HEK293 (cell line): ENCODE results near the gene TRAPPC4.
A peak's percentile ranks its signal among the peaks of the same experiment; 100 is the strongest.

ENCODE experiments used
- CTCF ChIA-PET: fragments of 350-600 bp; formaldehyde crosslinking; extraction: SDS; loops from one replicate; lab custom pipeline; 2021; ENCODE audit warnings: antibody characterized with exemption; lab: Yijun Ruan, JAX
- POLR2A ChIA-PET: fragments of 300-600 bp; formaldehyde crosslinking; extraction: SDS; loops from one replicate; lab custom pipeline; 2020; ENCODE audit warnings: antibody characterized with exemption, inconsistent platforms; lab: Yijun Ruan, JAX
- H3K27ac ChIP-seq: fragments of 200-500 bp; sonication (Bioruptor generic); 2 replicates; pipeline ENCODE4 v1.5.1; 2014; ENCODE audit warnings: low read depth, low read length, control low read depth, inconsistent platforms; ENCODE audit errors: extremely low read depth
- H3K36me3 ChIP-seq, 2 experiments: fragments of 200-500 bp in 1 of 2; sonication (Bioruptor generic) in 1 of 2; 1 replicate in 1 of 2; 2 replicates in 1 of 2; pipeline ENCODE4 v1.5.1; 2014 to 2017; ENCODE audit warnings: inconsistent platforms in 2 of 2, low read length in 2 of 2; ENCODE audit not compliant: control insufficient read depth in 2 of 2, insufficient read depth in 1 of 2
- H3K4me1 ChIP-seq: fragments of 200-500 bp; sonication (Bioruptor generic); 2 replicates; pipeline ENCODE4 v1.5.1; 2014; ENCODE audit warnings: mild to moderate bottlenecking, low read length, inconsistent platforms; ENCODE audit not compliant: control insufficient read depth, insufficient read depth
- H3K4me3 ChIP-seq: 2 replicates; pipeline ENCODE4 v1.5.1; 2011; ENCODE audit warnings: low read depth, mild to moderate bottlenecking, control low read depth, low read length, moderate library complexity
- H3K9me3 ChIP-seq: fragments of 200-500 bp; sonication (Bioruptor generic); 2 replicates; pipeline ENCODE4 v1.5.1; 2014; ENCODE audit warnings: low read depth, low read length, inconsistent platforms; ENCODE audit not compliant: control insufficient read depth, insufficient read depth
- KLF16 ChIP-seq: fragments of 450-650 bp; formaldehyde crosslinking; IDR thresholded peaks from 2 replicates; pipeline ENCODE4 v1.5.1; 2017; ENCODE audit warnings: missing biosample characterization, missing genetic modification characterization
- OVOL3 ChIP-seq: fragments of 450-650 bp; formaldehyde crosslinking; IDR thresholded peaks from 2 replicates; pipeline ENCODE4 v1.5.1; 2016; ENCODE audit warnings: missing biosample characterization, missing genetic modification characterization
- PRDM1 ChIP-seq: fragments of 450-650 bp; formaldehyde crosslinking; IDR thresholded peaks from 2 replicates; pipeline ENCODE4; 2016; ENCODE audit warnings: missing biosample characterization, missing genetic modification characterization
- REPIN1 ChIP-seq: fragments of 450-650 bp; formaldehyde crosslinking; IDR thresholded peaks from 2 replicates; pipeline ENCODE4 v1.5.1; 2017; ENCODE audit warnings: missing biosample characterization, missing genetic modification characterization, low read depth
- ZBTB48 ChIP-seq: fragments of 450-650 bp; formaldehyde crosslinking; IDR thresholded peaks from 2 replicates; pipeline ENCODE4 v1.5.1; 2016; ENCODE audit warnings: missing biosample characterization, missing genetic modification characterization
- ZFHX2 ChIP-seq: fragments of 450-650 bp; formaldehyde crosslinking; conservative IDR thresholded peaks from 2 replicates; pipeline ENCODE4 v1.5.1; 2016; ENCODE audit warnings: missing biosample characterization, missing genetic modification characterization
- ZFP37 ChIP-seq: fragments of 450-650 bp; formaldehyde crosslinking; IDR thresholded peaks from 2 replicates; pipeline ENCODE4 v1.5.1; 2016; ENCODE audit warnings: missing biosample characterization, missing genetic modification characterization
- ZFP69B ChIP-seq: fragments of 450-650 bp; formaldehyde crosslinking; IDR thresholded peaks from 2 replicates; pipeline ENCODE4 v1.5.1; 2016; ENCODE audit warnings: missing biosample characterization, missing genetic modification characterization
- ZNF169 ChIP-seq: fragments of 450-650 bp; formaldehyde crosslinking; IDR thresholded peaks from 2 replicates; pipeline ENCODE4 v1.5.1; 2016; ENCODE audit warnings: missing biosample characterization, missing genetic modification characterization
- ZNF433 ChIP-seq: fragments of 450-650 bp; formaldehyde crosslinking; IDR thresholded peaks from 2 replicates; pipeline ENCODE4 v1.5.1; 2016; ENCODE audit warnings: missing biosample characterization, missing genetic modification characterization, low read depth
- ZNF518A ChIP-seq: fragments of 450-650 bp; formaldehyde crosslinking; conservative IDR thresholded peaks from 2 replicates; pipeline ENCODE4 v1.5.1; 2016; ENCODE audit warnings: low read depth, missing biosample characterization, missing genetic modification characterization
- ZNF555 ChIP-seq: fragments of 450-650 bp; formaldehyde crosslinking; conservative IDR thresholded peaks from 2 replicates; pipeline ENCODE4 v1.5.1; 2017; ENCODE audit warnings: missing biosample characterization, mild to moderate bottlenecking, missing genetic modification characterization, inconsistent platforms
- ZNF596 ChIP-seq: fragments of 450-650 bp; IDR thresholded peaks from 2 replicates; pipeline ENCODE4 v1.5.0; 2018; ENCODE audit warnings: missing biosample characterization, mild to moderate bottlenecking, missing genetic modification characterization, moderate library complexity
- ZNF654 ChIP-seq: fragments of 450-650 bp; formaldehyde crosslinking; IDR thresholded peaks from 2 replicates; pipeline ENCODE4 v1.5.1; 2016; ENCODE audit warnings: low read depth, missing biosample characterization, missing genetic modification characterization
- ZNF670 ChIP-seq: fragments of 450-650 bp; formaldehyde crosslinking; IDR thresholded peaks from 2 replicates; pipeline ENCODE4 v1.5.1; 2016; ENCODE audit warnings: missing biosample characterization, missing genetic modification characterization, low read depth
- TF ChIP-seq, protein P1 (sequence below): fragments of 450-650 bp; formaldehyde crosslinking; IDR thresholded peaks from 2 replicates; pipeline ENCODE4 v1.5.1; 2016; ENCODE audit warnings: missing biosample characterization, missing genetic modification characterization
- TF ChIP-seq, protein P2 (sequence below): fragments of 450-650 bp; formaldehyde crosslinking; IDR thresholded peaks from 2 replicates; pipeline ENCODE4 v1.5.1; 2016; ENCODE audit warnings: missing biosample characterization, missing genetic modification characterization
- TF ChIP-seq, protein P3 (sequence below): sonication (generic); formaldehyde crosslinking; IDR thresholded peaks from 2 replicates; pipeline ENCODE4 v1.8.1; 2022; ENCODE audit warnings: mild to moderate bottlenecking, moderate library complexity, missing genetic modification reagents
- TF ChIP-seq, protein P4 (sequence below): fragments of 450-650 bp; formaldehyde crosslinking; IDR thresholded peaks from 2 replicates; pipeline ENCODE4 v1.5.1; 2016; ENCODE audit warnings: missing biosample characterization, missing genetic modification characterization, low read depth

Gene TRAPPC4

GRCh38 chr11:119028346-119029068 lies 9.9 kb downstream of the TRAPPC4 start (continued):
- TF ChIP-seq, protein P1, sequence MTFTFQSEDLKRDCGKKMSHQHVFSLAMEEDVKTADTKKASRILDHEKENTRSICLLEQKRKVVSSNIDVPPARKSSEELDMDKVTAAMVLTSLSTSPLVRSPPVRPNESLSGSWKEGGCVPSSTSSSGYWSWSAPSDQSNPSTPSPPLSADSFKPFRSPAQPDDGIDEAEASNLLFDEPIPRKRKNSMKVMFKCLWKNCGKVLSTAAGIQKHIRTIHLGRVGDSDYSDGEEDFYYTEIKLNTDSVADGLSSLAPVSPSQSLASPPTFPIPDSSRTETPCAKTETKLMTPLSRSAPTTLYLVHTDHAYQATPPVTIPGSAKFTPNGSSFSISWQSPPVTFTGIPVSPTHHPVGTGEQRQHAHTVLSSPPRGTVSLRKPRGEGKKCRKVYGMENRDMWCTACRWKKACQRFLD (tag by site-specific recombination): no peak
- TF ChIP-seq, protein P2, sequence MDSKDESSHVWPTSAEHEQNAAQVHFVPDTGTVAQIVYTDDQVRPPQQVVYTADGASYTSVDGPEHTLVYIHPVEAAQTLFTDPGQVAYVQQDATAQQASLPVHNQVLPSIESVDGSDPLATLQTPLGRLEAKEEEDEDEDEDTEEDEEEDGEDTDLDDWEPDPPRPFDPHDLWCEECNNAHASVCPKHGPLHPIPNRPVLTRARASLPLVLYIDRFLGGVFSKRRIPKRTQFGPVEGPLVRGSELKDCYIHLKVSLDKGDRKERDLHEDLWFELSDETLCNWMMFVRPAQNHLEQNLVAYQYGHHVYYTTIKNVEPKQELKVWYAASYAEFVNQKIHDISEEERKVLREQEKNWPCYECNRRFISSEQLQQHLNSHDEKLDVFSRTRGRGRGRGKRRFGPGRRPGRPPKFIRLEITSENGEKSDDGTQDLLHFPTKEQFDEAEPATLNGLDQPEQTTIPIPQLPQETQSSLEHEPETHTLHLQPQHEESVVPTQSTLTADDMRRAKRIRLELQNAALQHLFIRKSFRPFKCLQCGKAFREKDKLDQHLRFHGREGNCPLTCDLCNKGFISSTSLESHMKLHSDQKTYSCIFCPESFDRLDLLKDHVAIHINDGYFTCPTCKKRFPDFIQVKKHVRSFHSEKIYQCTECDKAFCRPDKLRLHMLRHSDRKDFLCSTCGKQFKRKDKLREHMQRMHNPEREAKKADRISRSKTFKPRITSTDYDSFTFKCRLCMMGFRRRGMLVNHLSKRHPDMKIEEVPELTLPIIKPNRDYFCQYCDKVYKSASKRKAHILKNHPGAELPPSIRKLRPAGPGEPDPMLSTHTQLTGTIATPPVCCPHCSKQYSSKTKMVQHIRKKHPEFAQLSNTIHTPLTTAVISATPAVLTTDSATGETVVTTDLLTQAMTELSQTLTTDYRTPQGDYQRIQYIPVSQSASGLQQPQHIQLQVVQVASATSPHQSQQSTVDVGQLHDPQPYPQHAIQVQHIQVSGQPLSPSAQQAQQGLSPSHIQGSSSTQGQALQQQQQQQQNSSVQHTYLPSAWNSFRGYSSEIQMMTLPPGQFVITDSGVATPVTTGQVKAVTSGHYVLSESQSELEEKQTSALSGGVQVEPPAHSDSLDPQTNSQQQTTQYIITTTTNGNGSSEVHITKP (tag by site-specific recombination): peak; percentile 93
- no peak for TF ChIP-seq ZNF670 (tag by site-specific recombination)
- TF ChIP-seq ZNF555: no peak
- TF ChIP-seq, protein P3, sequence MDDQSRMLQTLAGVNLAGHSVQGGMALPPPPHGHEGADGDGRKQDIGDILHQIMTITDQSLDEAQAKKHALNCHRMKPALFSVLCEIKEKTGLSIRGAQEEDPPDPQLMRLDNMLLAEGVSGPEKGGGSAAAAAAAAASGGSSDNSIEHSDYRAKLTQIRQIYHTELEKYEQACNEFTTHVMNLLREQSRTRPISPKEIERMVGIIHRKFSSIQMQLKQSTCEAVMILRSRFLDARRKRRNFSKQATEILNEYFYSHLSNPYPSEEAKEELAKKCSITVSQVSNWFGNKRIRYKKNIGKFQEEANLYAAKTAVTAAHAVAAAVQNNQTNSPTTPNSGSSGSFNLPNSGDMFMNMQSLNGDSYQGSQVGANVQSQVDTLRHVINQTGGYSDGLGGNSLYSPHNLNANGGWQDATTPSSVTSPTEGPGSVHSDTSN (CRISPR knock-in tag): no peak
- TF ChIP-seq REPIN1 (tag by site-specific recombination): no peak
- TF ChIP-seq KLF16: no peak
- no peak for TF ChIP-seq ZNF654
- TF ChIP-seq, protein P4, sequence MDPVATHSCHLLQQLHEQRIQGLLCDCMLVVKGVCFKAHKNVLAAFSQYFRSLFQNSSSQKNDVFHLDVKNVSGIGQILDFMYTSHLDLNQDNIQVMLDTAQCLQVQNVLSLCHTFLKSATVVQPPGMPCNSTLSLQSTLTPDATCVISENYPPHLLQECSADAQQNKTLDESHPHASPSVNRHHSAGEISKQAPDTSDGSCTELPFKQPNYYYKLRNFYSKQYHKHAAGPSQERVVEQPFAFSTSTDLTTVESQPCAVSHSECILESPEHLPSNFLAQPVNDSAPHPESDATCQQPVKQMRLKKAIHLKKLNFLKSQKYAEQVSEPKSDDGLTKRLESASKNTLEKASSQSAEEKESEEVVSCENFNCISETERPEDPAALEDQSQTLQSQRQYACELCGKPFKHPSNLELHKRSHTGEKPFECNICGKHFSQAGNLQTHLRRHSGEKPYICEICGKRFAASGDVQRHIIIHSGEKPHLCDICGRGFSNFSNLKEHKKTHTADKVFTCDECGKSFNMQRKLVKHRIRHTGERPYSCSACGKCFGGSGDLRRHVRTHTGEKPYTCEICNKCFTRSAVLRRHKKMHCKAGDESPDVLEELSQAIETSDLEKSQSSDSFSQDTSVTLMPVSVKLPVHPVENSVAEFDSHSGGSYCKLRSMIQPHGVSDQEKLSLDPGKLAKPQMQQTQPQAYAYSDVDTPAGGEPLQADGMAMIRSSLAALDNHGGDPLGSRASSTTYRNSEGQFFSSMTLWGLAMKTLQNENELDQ (tag by site-specific recombination): no peak
- no peak for TF ChIP-seq OVOL3
- no peak for TF ChIP-seq PRDM1 (tag by site-specific recombination)
- no peak for TF ChIP-seq ZNF169
- TF ChIP-seq ZFHX2 (tag by site-specific recombination): no peak
- TF ChIP-seq ZBTB48 (tag by site-specific recombination): 0 out of 2 replicates have a peak, but pooled peaks have one; percentile 21

GRCh38 chr11:119029069-119029339 lies 10.4 kb downstream of the TRAPPC4 start:
- Histone ChIP-seq H3K36me3 (peaks cover 0 to 52% of the 10 kb centered on the region in 2 experiments; a peak in 1 of 3 replicates), H3K4me3 (no peak overlapping the region), H3K4me1 (no peaks in the 10 kb centered on the region), H3K9me3 (no peaks in the 10 kb centered on the region), H3K27ac (no peak overlapping the region)
- POLR2A ChIA-PET: interaction anchor here (1.3 kb wide), 1 partner anchor 11 kb away, joined by 5 read pairs; the partner anchor contains the start of genes RPS25 and TRAPPC4
- CTCF ChIA-PET: interaction anchor here (0.6 kb wide), 1 partner anchor 36 kb away, joined by 4 read pairs; no protein-coding TSS in a partner anchor
- no peak for TF ChIP-seq ZNF433 (tag by site-specific recombination)
- TF ChIP-seq, protein P4 (tag by site-specific recombination): no peak
- TF ChIP-seq, protein P3 (CRISPR knock-in tag): no peak
- no peak for TF ChIP-seq ZFP69B (tag by site-specific recombination)
- TF ChIP-seq ZNF596: no peak
- TF ChIP-seq ZFP37: no peak
- TF ChIP-seq ZNF518A (tag by site-specific recombination): no peak
